NCI-H187 treated with DMSO at 0.1 percent for 48 hours (cell line): ENCODE results near the gene LRRC56.

Source experiments
- DNase-seq: peaks from one replicate; lab custom pipeline; 2025; lab: John Stamatoyannopoulos, UW

The LRRC56 gene

GRCh38 chr11:536841-537621 is at the start of gene LRRC56:
Gene LRRC56 (plus strand): TSS chr11:537527. CDS start chr11:540685, 3,158 bp downstream.
- DNase-seq, result peak; percentile 8

DNA sequence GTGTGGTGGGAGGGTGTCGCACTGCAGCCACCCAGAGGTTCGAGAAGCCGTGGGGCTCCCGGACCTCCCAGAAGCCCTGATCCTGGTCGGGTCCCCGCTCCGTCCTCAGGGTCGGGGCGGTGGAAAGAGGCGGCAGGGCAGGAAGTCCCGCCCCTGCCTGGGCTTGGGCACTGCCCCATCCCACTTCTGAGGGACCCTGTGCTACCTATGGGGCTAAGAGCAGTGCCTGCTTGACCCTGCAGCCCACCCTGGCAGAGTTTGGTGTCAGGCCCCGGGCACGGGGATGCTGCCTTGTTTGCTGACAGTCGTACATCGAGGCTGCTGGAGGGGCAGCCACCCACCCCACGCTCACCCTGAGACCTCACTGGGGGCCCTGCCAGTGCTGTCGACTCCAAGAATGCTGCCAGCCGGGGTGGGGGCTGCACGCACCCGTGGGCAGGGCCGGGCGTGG is 49.7 kb upstream of the LRRC56 start:
- no peak for DNase-seq

- no peak for DNase-seq
Measured at GRCh38 chr11:488062-488461, 49.3 kb upstream of the LRRC56 start.

DNA sequence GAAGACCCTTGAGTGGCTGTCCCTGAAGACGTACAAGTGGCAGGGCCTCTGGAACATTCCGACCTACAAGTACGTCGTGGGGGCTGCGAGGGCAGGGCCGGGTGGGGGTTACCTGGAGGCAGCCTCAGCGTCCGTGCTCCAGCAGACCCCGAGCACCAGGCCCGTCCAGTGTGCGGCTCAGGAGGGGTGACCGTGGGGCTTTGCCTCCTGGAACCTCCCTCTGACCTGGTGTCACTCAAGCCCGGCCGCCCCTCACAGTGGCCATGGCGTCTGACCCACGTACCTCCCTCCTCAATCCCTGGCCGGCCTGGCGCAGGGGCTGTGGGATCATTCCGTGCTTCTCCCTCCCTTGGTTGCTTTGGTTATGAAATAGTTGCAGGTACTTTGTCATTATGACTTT is 48.7 kb upstream of the LRRC56 start:
- no peak for DNase-seq

- DNase-seq, result no peak
Measured at GRCh38 chr11:488992-489391, 48.3 kb upstream of the LRRC56 start.

DNA sequence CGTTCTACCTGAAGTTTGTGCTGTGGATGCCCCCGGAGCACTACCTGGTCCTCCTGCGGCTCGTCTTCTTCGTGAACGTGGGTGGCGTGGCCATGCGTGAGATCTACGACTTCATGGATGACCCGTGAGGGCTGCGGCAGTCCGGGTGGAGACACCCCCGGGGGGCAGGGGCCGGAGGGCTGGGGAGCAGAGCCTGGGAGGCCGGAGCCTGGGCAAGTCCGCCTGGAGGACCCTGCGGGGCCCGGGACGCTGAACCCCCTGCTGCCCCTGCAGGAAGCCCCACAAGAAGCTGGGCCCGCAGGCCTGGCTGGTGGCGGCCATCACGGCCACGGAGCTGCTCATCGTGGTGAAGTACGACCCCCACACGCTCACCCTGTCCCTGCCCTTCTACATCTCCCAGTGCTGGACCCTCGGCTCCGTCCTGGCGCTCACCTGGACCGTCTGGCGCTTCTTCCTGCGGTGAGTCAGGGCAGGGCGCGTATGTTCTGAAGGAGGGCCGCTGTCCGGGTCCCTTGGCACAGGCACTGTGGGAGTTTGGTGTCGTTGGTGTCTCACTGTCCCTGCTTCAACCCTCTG is 47.6 kb upstream of the LRRC56 start:
- no peak for DNase-seq

DNA sequence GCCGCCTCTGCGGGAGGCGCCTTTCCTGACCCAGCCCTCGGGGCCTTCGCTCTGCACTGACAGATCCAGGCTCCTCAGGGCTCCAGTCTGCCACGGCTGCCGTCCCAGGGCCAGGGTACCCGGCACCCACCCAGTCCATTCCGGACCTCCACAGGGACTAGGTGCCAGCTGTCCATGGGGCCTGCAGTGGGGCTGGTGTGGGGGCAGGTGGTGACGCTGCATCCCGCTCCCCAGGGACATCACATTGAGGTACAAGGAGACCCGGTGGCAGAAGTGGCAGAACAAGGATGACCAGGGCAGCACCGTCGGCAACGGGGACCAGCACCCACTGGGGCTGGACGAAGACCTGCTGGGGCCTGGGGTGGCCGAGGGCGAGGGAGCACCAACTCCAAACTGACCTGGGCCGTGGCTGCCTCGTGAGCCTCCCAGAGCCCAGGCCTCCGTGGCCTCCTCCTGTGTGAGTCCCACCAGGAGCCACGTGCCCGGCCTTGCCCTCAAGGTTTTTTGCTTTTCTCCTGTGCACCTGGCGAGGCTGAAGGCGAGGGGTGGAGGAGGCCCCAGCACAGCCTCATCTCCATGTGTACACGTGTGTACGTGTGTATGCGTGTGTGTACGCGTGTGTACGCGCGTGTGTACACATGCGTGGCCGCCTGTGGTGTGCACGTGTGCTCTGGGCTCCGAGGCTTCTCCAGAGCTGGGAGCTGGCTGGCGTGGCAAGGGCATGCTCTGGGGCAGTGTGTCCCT is 47.0 kb upstream of the LRRC56 start:
- no peak for DNase-seq

GRCh38 chr11:490930-491260 is 46.4 kb upstream of the LRRC56 start:
- no peak for DNase-seq

- no peak for DNase-seq
Measured at GRCh38 chr11:491358-491757, 46.0 kb upstream of the LRRC56 start.

DNA sequence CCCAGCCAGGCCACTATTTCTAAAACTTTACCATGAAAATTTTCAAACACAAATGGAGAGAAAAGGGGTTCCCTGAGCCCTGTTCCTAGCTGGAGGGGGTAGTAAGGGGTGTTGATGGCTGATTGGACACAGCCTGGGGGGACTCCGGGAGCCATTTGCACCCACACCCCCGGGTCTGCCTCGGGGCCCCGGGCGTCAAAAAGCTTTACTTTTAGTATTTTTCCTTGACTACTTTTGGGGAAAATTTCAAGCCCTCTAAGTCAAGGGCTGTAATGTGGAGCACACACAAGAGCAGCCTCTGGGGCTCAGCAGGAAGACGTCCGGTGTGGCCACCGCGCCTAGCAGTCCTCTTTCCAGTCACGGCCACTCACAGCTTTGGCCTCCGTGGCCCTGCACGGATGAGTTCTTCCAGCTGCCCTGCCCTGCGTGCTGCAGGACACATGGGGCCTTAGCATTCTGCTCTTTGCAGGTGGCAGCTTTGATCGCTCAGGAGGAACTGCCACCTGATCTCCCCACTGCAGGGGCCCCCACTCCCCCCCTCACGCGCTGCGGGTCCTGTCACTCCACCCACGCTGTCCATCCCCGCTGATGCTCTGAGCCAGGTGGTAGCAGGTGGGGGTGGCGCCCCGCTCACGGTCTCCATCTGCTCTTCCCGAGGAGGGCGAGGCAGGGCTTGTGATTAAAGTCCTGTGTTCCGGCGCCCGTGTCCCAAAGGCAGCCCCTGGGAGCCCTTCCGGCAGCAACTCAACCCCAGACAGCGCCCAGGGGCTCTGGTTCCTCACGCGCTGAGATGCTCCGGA is 44.7 kb upstream of the LRRC56 start:
- no peak for DNase-seq

GRCh38 chr11:494761-495536 is 42.4 kb upstream of the LRRC56 start:
- no peak for DNase-seq

GRCh38 chr11:495537-495931 is 41.8 kb upstream of the LRRC56 start:
- no peak for DNase-seq

DNA sequence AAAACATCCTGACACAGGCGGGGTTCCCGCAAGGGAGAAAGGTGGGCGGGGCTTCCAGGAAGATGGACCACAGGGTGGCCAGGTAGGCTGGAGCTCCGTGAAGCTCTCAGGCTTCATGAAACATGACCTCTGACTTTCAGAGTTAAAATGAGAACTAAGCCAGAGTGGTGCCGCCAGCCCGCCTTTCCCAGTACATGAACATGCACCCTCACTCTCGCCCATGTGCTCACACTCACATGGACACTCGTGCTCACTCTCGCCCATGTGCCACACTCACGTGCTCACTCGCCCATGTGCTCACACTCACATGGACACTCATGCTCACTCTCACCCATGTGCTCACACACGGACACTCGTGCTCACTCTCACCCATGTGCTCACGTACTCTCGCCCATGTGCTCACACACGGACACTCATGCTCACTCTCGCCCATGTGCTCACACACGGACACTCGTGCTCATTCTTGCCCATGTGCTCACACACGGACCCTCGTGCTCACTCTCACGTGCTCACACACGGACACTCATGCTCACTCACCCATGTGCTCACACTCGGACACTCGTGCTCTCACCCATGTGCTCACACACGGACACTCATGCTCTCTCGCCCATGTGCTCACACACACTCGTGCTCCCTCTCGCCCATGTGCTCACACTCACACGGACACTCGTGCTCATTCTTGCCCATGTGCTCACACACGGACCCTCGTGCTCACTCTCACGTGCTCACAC is 40.3 kb upstream of the LRRC56 start:
- DNase-seq, result no peak

DNA sequence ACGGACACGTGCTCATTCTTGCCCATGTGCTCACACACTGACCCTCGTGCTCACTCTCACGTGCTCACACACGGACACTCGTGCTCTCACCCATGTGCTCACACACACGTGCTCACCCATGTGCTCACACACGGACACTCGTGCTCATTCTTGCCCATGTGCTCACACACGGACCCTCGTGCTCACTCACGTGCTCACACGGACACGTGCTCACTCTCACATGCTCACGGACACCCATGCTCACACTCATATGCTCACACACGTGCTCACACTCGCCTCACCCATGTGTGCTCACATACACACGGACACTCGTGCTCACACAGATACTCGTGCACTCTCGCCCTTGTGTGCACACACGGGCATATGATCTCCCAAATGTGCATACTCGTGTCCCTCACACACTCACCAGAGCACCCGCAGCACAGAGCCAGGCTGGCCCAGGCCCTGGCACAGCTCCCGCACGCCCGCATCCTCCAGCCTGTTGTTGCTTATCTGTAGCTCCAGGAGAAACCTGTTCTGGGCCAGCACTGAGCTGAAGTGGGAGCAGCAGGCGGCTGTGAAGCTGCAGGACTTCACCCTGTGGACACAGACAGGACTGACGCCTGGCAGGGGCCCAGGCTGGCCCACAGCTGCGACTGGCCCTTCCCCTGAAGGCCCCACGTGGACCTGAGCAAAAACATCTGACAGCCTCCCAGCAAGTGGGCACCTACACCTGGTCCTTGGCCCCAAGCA is 39.6 kb upstream of the LRRC56 start:
- no peak for DNase-seq

DNA sequence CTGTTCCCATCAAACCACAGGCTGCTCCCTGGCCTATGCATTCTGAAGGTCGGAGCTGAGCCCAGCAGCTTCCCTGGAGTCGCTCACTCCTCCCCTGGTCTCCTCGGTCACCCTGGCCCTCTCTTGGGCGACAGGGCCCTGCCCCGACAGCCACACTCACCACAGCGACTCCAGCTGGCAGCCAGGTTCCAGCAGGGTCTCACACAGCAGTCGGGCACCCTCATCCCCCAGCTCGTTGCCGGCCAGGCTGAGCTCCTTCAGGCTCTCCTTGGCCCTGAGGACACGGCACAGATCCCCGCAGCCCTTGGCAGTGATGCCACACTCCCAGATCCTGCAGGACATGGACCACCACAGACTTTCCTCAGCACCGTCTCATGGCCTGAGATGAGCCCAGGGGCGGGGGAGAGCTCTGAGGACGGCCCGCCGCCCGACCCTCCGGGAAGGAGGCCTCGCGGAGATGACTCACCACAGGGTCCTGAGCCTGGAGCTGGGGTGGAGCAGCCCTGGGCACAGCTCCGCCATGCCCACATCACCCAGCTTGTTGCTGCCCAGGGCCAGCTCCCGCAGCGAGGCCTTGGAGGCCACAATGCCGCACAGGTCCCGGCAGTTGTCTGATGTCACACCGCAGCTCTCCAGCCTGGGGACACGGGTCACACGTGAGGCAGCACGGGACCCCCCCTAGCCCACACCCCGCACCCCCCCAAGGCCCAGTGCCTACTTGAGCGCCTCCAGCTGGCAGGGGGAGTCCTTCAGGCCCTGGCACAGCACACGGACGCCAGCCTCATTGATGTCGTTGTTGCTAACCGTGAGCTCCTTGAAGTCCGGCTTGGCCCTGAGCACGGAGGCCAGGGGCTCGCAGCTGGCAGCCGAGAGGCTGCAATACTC is 38.8 kb upstream of the LRRC56 start:
- no peak for DNase-seq

GRCh38 chr11:499201-500076 is 37.9 kb upstream of the LRRC56 start:
- no peak for DNase-seq

DNA sequence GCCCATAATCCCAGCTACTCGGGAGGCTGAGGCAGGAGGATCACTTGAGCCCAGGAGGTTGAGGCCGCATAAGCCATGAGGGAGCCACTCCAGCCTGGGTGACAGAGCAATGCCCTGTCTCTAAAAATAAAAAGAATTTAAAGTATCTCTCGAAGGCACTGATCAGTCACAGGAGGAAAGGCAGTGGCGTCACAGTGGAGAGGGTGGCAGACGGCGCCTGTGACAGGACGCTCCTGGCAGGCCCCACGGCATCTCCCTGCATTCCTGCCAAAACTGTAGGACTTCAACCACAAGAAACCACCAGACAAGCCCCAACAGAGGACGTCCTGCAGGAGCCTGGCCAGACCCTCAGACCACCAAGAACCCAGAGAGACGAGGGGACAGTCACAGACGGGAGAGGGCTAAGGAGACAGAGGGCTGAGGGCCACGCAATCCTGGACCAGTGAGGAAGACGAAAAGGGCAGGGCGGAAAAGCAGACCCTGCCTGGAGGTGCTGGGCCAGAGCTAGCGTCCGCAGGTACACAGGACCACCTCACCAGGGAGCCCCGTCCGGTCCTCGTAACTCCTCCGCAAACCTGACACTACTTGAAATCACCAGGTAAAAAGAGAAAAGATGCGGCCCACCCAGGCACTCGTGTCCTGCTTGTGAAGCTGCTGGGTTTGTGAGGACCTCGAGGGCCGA is 36.2 kb upstream of the LRRC56 start:
- no peak for DNase-seq
